Testis (tissue), 2 donors: ENCODE data around the gene TMEM109.

Experiments used
- POLR2A ChIP-seq: fragments of 450-650 bp; IDR thresholded peaks from one replicate; pipeline ENCODE4 v1.6.1; 2017; ENCODE audit warnings: antibody characterized with exemption, mild to moderate bottlenecking, moderate library complexity
- TF ChIP-seq, protein P1 (sequence below), 3 experiments: fragments of 450-650 bp in 2 of 3; fragments of 200-600 bp in 1 of 3; sonication (generic) in 1 of 3; IDR thresholded peaks; one replicate each; pipeline ENCODE4 v1.5.1; 2016 to 2019; ENCODE audit warnings: antibody characterized with exemption in 3 of 3, mild to moderate bottlenecking in 2 of 3, moderate library complexity in 1 of 3

DNA sequence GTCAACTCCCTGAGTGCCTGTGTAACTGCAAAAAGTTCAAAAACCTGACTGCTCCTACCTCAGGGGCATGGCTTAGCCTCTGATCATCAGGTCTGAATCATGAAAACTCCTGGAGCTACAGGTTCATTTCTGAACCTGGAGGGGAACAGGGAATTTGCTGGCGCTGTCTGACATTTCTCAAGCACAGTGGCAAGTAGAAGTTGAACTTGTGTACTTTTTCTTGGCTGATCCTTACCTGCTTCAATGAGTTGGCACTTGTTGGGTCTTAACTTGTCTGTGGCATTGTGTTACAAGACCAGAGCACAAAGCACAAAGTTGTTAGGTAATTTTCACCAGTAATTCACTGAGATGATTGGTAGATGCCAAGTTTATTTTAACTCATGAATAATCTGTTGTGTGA lies 3.3 kb downstream of the TMEM109 start:
- TF ChIP-seq, protein P1, sequence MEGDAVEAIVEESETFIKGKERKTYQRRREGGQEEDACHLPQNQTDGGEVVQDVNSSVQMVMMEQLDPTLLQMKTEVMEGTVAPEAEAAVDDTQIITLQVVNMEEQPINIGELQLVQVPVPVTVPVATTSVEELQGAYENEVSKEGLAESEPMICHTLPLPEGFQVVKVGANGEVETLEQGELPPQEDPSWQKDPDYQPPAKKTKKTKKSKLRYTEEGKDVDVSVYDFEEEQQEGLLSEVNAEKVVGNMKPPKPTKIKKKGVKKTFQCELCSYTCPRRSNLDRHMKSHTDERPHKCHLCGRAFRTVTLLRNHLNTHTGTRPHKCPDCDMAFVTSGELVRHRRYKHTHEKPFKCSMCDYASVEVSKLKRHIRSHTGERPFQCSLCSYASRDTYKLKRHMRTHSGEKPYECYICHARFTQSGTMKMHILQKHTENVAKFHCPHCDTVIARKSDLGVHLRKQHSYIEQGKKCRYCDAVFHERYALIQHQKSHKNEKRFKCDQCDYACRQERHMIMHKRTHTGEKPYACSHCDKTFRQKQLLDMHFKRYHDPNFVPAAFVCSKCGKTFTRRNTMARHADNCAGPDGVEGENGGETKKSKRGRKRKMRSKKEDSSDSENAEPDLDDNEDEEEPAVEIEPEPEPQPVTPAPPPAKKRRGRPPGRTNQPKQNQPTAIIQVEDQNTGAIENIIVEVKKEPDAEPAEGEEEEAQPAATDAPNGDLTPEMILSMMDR (IDR thresholded peaks at IDR 0.05): no peak
- no peak for TF ChIP-seq POLR2A
